Caco-2 (cell line): ENCODE data around the gene SCFD2. TPM values are rescaled to one million over a fixed set of nuclear protein-coding genes. Genes with fewer than 3 reads are reported as not detected.
A peak's percentile ranks its signal among the peaks of the same experiment; 100 is the strongest.

Experiments
- BruUV-seq: library from RNA; stranded (reverse); fragments of 400-500 nt; replicated peaks from 2 replicates; lab custom pipeline; 2021; lab: Mats Ljungman, UMichigan
- CTCF ChIA-PET: fragments of 300-600 bp; sonication (Branson Sonifier 250); formaldehyde crosslinking; loops from one replicate; lab custom pipeline; 2022; ENCODE audit warnings: antibody characterized with exemption; lab: Charles Lee
- POLR2A ChIA-PET: fragments of 300-600 bp; sonication (Branson Sonifier 250); formaldehyde crosslinking; loops from one replicate; lab custom pipeline; 2022; ENCODE audit warnings: antibody characterized with exemption; lab: Charles Lee
- DNase-seq, 2 experiments: peaks; one replicate each; pipeline versions ENCODE4 v3.0.0 to v3.0.0-alpha.2; 2020 to 2022
- H3K27me3 ChIP-seq: replicated peaks from 2 replicates; pipeline ENCODE4 v1.6.0; 2011; ENCODE audit warnings: low read length; ENCODE audit not compliant: control insufficient read depth, insufficient read depth
- H3K36me3 ChIP-seq: 2 replicates; pipeline ENCODE4 v1.5.1; 2011; ENCODE audit warnings: low read length; ENCODE audit not compliant: control insufficient read depth, insufficient read depth
- H3K4me1 ChIP-seq: fragments of 250-450 bp; sonication (Bioruptor Pico); 2 replicates; pipeline ENCODE4 v1.5.1; 2020; ENCODE audit warnings: mild to moderate bottlenecking
- H3K4me3 ChIP-seq: 2 replicates; pipeline ENCODE4 v1.5.1; 2011; ENCODE audit warnings: low read depth, mild to moderate bottlenecking, control low read depth, low read length
- H3K9me3 ChIP-seq: fragments of 250-450 bp; sonication (Bioruptor Pico); 2 replicates; pipeline ENCODE4 v1.5.1; 2020; ENCODE audit warnings: mild to moderate bottlenecking, moderate library complexity
- H3K27ac Mint-ChIP-seq: one replicate; pipeline ENCODE4 v1.8.0; 2022; ENCODE audit warnings: mixed read lengths; ENCODE audit not compliant: unreplicated experiment
- H3K27me3 Mint-ChIP-seq: one replicate; pipeline ENCODE4 v1.8.0; 2022; ENCODE audit warnings: mixed read lengths; ENCODE audit not compliant: insufficient read depth, unreplicated experiment
- H3K36me3 Mint-ChIP-seq: one replicate; pipeline ENCODE4 v1.8.0; 2022; ENCODE audit warnings: mild to moderate bottlenecking, mixed read lengths; ENCODE audit not compliant: insufficient read depth, unreplicated experiment
- H3K4me1 Mint-ChIP-seq: one replicate; pipeline ENCODE4 v1.8.0; 2022; ENCODE audit warnings: low read depth, mixed read lengths; ENCODE audit not compliant: unreplicated experiment
- H3K4me3 Mint-ChIP-seq: one replicate; pipeline ENCODE4 v1.8.0; 2022; ENCODE audit warnings: mild to moderate bottlenecking, moderate library complexity, mixed read lengths; ENCODE audit not compliant: unreplicated experiment
- H3K9me3 Mint-ChIP-seq: one replicate; pipeline ENCODE4 v1.8.0; 2022; ENCODE audit warnings: mixed read lengths; ENCODE audit not compliant: unreplicated experiment
- intact Hi-C: fragments of 100-400 bp; cut with micrococcal nuclease; formaldehyde crosslinking; loops from one replicate; pipeline ENCODE4 v1.10.0; 2022; ENCODE audit not compliant: unreplicated experiment
- total RNA-seq: library from RNA; stranded (reverse); gene quantifications from 2 replicates; pipeline ENCODE4 v1.2.3, GENCODE V29; 2022
- TF ChIP-seq, protein P1 (sequence below), 2 experiments: fragments of 200-600 bp in 1 of 2; IDR thresholded peaks; 1 replicate in 1 of 2; 2 replicates in 1 of 2; pipeline versions ENCODE4 v1.5.1 to v1.8.0; 2011 to 2022; ENCODE audit warnings: antibody characterized with exemption in 1 of 2, control low read depth in 1 of 2, inconsistent platforms in 1 of 2, low read depth in 1 of 2, low read length in 1 of 2, mild to moderate bottlenecking in 1 of 2, moderate library complexity in 1 of 2; ENCODE audit not compliant: insufficient read depth in 1 of 2, severe bottlenecking in 1 of 2, unreplicated experiment in 1 of 2

SCFD2 gene
- total RNA-seq, 1 experiment from 2014 or later, result 12.2 TPM

GRCh38 chr4:53378171-53378482 is 12.3 kb upstream of the SCFD2 start:
- no peaks in the 10 kb centered on the region for H3K27me3 ChIP-seq
- ChIA-PET CTCF (no interaction called here), POLR2A (no interaction called here)
- DNase-seq, result no peak
- intact Hi-C loops, result loop anchor here (5.0 kb wide), 5 partner anchors 99 to 854 kb away; partner anchors contain the start of gene LNX1
- Mint-ChIP-seq H3K4me3 (peak overlapping the region; percentile 98), H3K27me3 (no peaks in the 10 kb centered on the region), H3K36me3 (peaks cover 31% of the 10 kb centered on the region), H3K27ac (peak overlapping the region; percentile 98), H3K9me3 (no peaks in the 10 kb centered on the region), H3K4me1 (peaks cover 16% of the 10 kb centered on the region)
- BruUV-seq, result no TSS peak
- H3K36me3 ChIP-seq, result no peaks in the 10 kb centered on the region
- no peaks in the 10 kb centered on the region for H3K9me3 ChIP-seq
- TF ChIP-seq, protein P1, sequence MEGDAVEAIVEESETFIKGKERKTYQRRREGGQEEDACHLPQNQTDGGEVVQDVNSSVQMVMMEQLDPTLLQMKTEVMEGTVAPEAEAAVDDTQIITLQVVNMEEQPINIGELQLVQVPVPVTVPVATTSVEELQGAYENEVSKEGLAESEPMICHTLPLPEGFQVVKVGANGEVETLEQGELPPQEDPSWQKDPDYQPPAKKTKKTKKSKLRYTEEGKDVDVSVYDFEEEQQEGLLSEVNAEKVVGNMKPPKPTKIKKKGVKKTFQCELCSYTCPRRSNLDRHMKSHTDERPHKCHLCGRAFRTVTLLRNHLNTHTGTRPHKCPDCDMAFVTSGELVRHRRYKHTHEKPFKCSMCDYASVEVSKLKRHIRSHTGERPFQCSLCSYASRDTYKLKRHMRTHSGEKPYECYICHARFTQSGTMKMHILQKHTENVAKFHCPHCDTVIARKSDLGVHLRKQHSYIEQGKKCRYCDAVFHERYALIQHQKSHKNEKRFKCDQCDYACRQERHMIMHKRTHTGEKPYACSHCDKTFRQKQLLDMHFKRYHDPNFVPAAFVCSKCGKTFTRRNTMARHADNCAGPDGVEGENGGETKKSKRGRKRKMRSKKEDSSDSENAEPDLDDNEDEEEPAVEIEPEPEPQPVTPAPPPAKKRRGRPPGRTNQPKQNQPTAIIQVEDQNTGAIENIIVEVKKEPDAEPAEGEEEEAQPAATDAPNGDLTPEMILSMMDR (IDR thresholded peaks at IDR 0.05; ENCODE audit: insufficient read depth in 1 of 2, low read depth in 1 of 2, low read length in 1 of 2, severe bottlenecking in 1 of 2, unreplicated experiment in 1 of 2), result no peak
- peak overlapping the region; percentile 78 for H3K4me3 ChIP-seq
- H3K4me1 ChIP-seq, result peaks cover 14% of the 10 kb centered on the region; the same call in 1 of the 2 replicates

GRCh38 chr4:53377319-53378170 is 11.7 kb upstream of the SCFD2 start, which contains the start of gene FIP1L1:
Gene FIP1L1 (plus strand): TSS chr4:53377641. CDS start chr4:53377839, 198 bp downstream.
- DNase-seq, result peak; percentile 93 to 96
- POLR2A ChIA-PET, result no interaction called here
- peaks cover 16% of the 10 kb centered on the region for H3K4me1 Mint-ChIP-seq
- H3K9me3 Mint-ChIP-seq, result no peaks in the 10 kb centered on the region
- CTCF ChIA-PET, result no interaction called here
- intact Hi-C loops, result loop anchor here (1.0 to 5.0 kb wide), 6 partner anchors 11 to 855 kb away; partner anchors contain the start of genes LNX1 and SCFD2
- H3K4me1 ChIP-seq, result peaks cover 14% of the 10 kb centered on the region; the same call in 1 of the 2 replicates
- H3K27me3 ChIP-seq, result no peaks in the 10 kb centered on the region
- H3K27ac Mint-ChIP-seq, result peak within 1 kb of the TSS; percentile 98
- H3K27me3 Mint-ChIP-seq, result no peaks in the 10 kb centered on the region
- H3K4me3 Mint-ChIP-seq, result peak within 1 kb of the TSS; percentile 98
- TF ChIP-seq, protein P1 (IDR thresholded peaks at IDR 0.05; ENCODE audit: insufficient read depth in 1 of 2, low read depth in 1 of 2, low read length in 1 of 2, severe bottlenecking in 1 of 2, unreplicated experiment in 1 of 2), result no peak
- peak within 1 kb of the TSS; percentile 78 for H3K4me3 ChIP-seq
- no peaks in the 10 kb centered on the region for H3K9me3 ChIP-seq
- no peaks in the 10 kb centered on the region for H3K36me3 ChIP-seq
- peaks cover 25% of the 10 kb centered on the region for H3K36me3 Mint-ChIP-seq
- TSS peak; percentile 60 for BruUV-seq

GRCh38 chr4:53376900-53377299 is 11.0 kb upstream of the SCFD2 start:
- H3K4me3 Mint-ChIP-seq, result peak overlapping the region; percentile 98
- ChIA-PET CTCF (no interaction called here), POLR2A (no interaction called here)
- H3K27ac Mint-ChIP-seq, result peak overlapping the region; percentile 98
- intact Hi-C loops, result loop anchor here (1.0 to 5.0 kb wide), 6 partner anchors 11 to 855 kb away; partner anchors contain the start of genes LNX1 and SCFD2
- TF ChIP-seq, protein P1 (IDR thresholded peaks at IDR 0.05; ENCODE audit: insufficient read depth in 1 of 2, low read depth in 1 of 2, low read length in 1 of 2, severe bottlenecking in 1 of 2, unreplicated experiment in 1 of 2), result no peak
- Histone ChIP-seq H3K36me3 (no peaks in the 10 kb centered on the region), H3K9me3 (no peaks in the 10 kb centered on the region), H3K4me1 (peaks cover 14% of the 10 kb centered on the region; the same call in 1 of the 2 replicates), H3K27me3 (no peaks in the 10 kb centered on the region), H3K4me3 (peak overlapping the region; percentile 78)
- peaks cover 24% of the 10 kb centered on the region for H3K36me3 Mint-ChIP-seq
- H3K4me1 Mint-ChIP-seq, result peaks cover 16% of the 10 kb centered on the region
- H3K9me3 Mint-ChIP-seq, result no peaks in the 10 kb centered on the region
- no peak for DNase-seq
- BruUV-seq, result TSS peak; percentile 78
- no peaks in the 10 kb centered on the region for H3K27me3 Mint-ChIP-seq
